KMS-11 (cell line): ENCODE results near the gene STK25.

Experiments used
- H2AFZ ChIP-seq: fragments of 200-600 bp; sonication (generic); 2 replicates; pipeline ENCODE4 v1.6.1; 2016; ENCODE audit warnings: antibody characterized with exemption, mixed run types, low read depth
- H3K27ac ChIP-seq: fragments of 200-600 bp; sonication (generic); 2 replicates; pipeline ENCODE4 v1.6.1; 2016; ENCODE audit warnings: mild to moderate bottlenecking, mixed run types
- H3K27me3 ChIP-seq: fragments of 200-600 bp; sonication (generic); 2 replicates; pipeline ENCODE4 v1.6.1; 2017; ENCODE audit warnings: mild to moderate bottlenecking, low read depth, mixed run types, moderate library complexity; ENCODE audit not compliant: insufficient read depth
- H3K36me3 ChIP-seq: fragments of 200-600 bp; sonication (generic); 2 replicates; pipeline ENCODE4 v1.6.1; 2017; ENCODE audit warnings: mild to moderate bottlenecking, mixed run types; ENCODE audit not compliant: insufficient read depth
- H3K4me1 ChIP-seq: fragments of 200-600 bp; sonication (generic); 2 replicates; pipeline ENCODE4 v1.6.1; 2016; ENCODE audit warnings: mild to moderate bottlenecking, low read depth, mixed run types; ENCODE audit not compliant: poor library complexity, severe bottlenecking
- H3K4me2 ChIP-seq: fragments of 200-600 bp; sonication (generic); 2 replicates; pipeline ENCODE4 v1.7.0; 2016; ENCODE audit warnings: mild to moderate bottlenecking, mixed run types
- H3K4me3 ChIP-seq: fragments of 200-600 bp; sonication (generic); IDR thresholded peaks from 2 replicates; pipeline ENCODE4 v1.6.1; 2017; ENCODE audit warnings: low read depth, low read length, mixed read lengths; ENCODE audit not compliant: insufficient read depth
- H3K79me2 ChIP-seq: fragments of 200-600 bp; sonication (generic); 2 replicates; pipeline ENCODE4 v1.6.1; 2016; ENCODE audit warnings: low read depth, mixed run types; ENCODE audit not compliant: insufficient read depth
- H3K9ac ChIP-seq: fragments of 200-600 bp; sonication (generic); 2 replicates; pipeline ENCODE4 v1.6.1; 2016; ENCODE audit warnings: mild to moderate bottlenecking, mixed run types
- H4K20me1 ChIP-seq: fragments of 200-600 bp; sonication (generic); 2 replicates; pipeline ENCODE4 v1.6.1; 2016; ENCODE audit warnings: mild to moderate bottlenecking, mixed run types; ENCODE audit not compliant: insufficient read depth
- CTCF ChIP-seq: fragments of 200-600 bp; sonication (generic); conservative IDR thresholded peaks from 2 replicates; pipeline ENCODE4 v1.6.1; 2017; ENCODE audit warnings: low read depth, mild to moderate bottlenecking, antibody characterized with exemption, low read length, moderate library complexity, mixed read lengths

STK25 gene

GRCh38 chr2:241467777-241468475 is 40.5 kb downstream of the STK25 start:
- Histone ChIP-seq H3K36me3 (no peaks in the 10 kb centered on the region), H3K27ac (no peak overlapping the region), H4K20me1 (no peaks in the 10 kb centered on the region), H3K9ac (no peak overlapping the region), H3K4me2 (no peak overlapping the region), H2AFZ (no peak overlapping the region), H3K79me2 (no peaks in the 10 kb centered on the region), H3K4me3 (no peak overlapping the region), H3K27me3 (no peaks in the 10 kb centered on the region), H3K4me1 (no peaks in the 10 kb centered on the region)
- TF ChIP-seq CTCF, result no peak

GRCh38 chr2:241466230-241466629 is 42.2 kb downstream of the STK25 start:
- no peak overlapping the region for H3K4me2 ChIP-seq
- TF ChIP-seq CTCF, result no peak
- no peaks in the 10 kb centered on the region for H4K20me1 ChIP-seq
- no peak overlapping the region for H3K4me3 ChIP-seq
- no peaks in the 10 kb centered on the region for H3K79me2 ChIP-seq
- H2AFZ ChIP-seq, result no peak overlapping the region
- H3K36me3 ChIP-seq, result no peaks in the 10 kb centered on the region
- no peaks in the 10 kb centered on the region for H3K27me3 ChIP-seq
- H3K27ac ChIP-seq, result no peak overlapping the region
- H3K9ac ChIP-seq, result no peak overlapping the region
- no peaks in the 10 kb centered on the region for H3K4me1 ChIP-seq

- Histone ChIP-seq H3K36me3 (no peaks in the 10 kb centered on the region), H3K27ac (no peak overlapping the region), H3K79me2 (no peaks in the 10 kb centered on the region), H4K20me1 (no peaks in the 10 kb centered on the region), H3K4me3 (no peak overlapping the region), H3K27me3 (no peaks in the 10 kb centered on the region), H2AFZ (no peak overlapping the region), H3K9ac (no peak overlapping the region), H3K4me1 (no peaks in the 10 kb centered on the region), H3K4me2 (no peak overlapping the region)
- no peak for TF ChIP-seq CTCF
Observed at GRCh38 chr2:241465543-241465942, 42.8 kb downstream of the STK25 start.

GRCh38 chr2:241463276-241464135 is 44.9 kb downstream of the STK25 start:
- no peaks in the 10 kb centered on the region for H3K27me3 ChIP-seq
- H3K9ac ChIP-seq, result no peak overlapping the region
- no peaks in the 10 kb centered on the region for H3K4me1 ChIP-seq
- H3K79me2 ChIP-seq, result no peaks in the 10 kb centered on the region
- H3K4me3 ChIP-seq, result no peak overlapping the region
- no peak overlapping the region for H2AFZ ChIP-seq
- no peak overlapping the region for H3K27ac ChIP-seq
- H3K36me3 ChIP-seq, result no peaks in the 10 kb centered on the region
- no peaks in the 10 kb centered on the region for H4K20me1 ChIP-seq
- TF ChIP-seq CTCF, result no peak
- H3K4me2 ChIP-seq, result no peak overlapping the region
